ENCODE results near the gene SSMEM1.
"Not testable (repeated sequence)": the region's sequence is repeated elsewhere in the genome, so short reads cannot be mapped to it uniquely, and the experiment has no call there.

Gene SSMEM1

DNA sequence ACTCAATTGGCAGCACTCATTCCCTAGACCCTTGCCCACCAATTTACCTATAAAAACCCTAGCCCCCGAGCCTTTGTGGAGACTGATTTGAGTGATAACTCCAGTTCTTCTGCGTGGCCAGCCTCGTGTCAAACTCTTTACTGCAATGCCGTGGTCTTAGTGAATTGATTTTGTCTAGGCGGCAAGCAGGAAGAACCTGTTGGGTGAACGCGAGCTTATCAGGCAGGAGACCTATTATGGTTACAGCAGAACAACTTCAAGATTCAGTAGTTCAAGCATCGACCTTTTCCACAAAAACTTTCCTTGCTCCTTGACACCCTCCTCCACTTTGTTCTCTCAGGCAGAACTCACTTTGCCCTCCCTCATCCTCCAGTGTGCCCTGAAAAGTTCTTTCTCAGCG lies 12.2 kb downstream of the SSMEM1 start:
- TF ChIP-seq, protein P1, sequence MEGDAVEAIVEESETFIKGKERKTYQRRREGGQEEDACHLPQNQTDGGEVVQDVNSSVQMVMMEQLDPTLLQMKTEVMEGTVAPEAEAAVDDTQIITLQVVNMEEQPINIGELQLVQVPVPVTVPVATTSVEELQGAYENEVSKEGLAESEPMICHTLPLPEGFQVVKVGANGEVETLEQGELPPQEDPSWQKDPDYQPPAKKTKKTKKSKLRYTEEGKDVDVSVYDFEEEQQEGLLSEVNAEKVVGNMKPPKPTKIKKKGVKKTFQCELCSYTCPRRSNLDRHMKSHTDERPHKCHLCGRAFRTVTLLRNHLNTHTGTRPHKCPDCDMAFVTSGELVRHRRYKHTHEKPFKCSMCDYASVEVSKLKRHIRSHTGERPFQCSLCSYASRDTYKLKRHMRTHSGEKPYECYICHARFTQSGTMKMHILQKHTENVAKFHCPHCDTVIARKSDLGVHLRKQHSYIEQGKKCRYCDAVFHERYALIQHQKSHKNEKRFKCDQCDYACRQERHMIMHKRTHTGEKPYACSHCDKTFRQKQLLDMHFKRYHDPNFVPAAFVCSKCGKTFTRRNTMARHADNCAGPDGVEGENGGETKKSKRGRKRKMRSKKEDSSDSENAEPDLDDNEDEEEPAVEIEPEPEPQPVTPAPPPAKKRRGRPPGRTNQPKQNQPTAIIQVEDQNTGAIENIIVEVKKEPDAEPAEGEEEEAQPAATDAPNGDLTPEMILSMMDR (IDR thresholded peaks at IDR 0.05; ENCODE audit: low read depth, low read length), result no peak
- H3K4me3 ChIP-seq (replicated peaks in 1 of 2; ENCODE audit: low read depth in 2 of 2, low read length in 2 of 2), result no peak overlapping the region
- DNase-seq (ENCODE audit: low read depth in 2 of 2), result no peak

- TF ChIP-seq, protein P1 (IDR thresholded peaks at IDR 0.05; ENCODE audit: low read depth, low read length), result no peak
- H3K4me3 ChIP-seq (replicated peaks in 1 of 2; ENCODE audit: low read depth in 2 of 2, low read length in 2 of 2), result no peak overlapping the region
- no peak for DNase-seq (ENCODE audit: low read depth in 2 of 2)
These were observed 14.1 kb downstream of the SSMEM1 start for GRCh38 chr7:130221746-130222145.

GRCh38 chr7:130223646-130224045 lies 16.0 kb downstream of the SSMEM1 start:
- no peak for DNase-seq (ENCODE audit: low read depth in 2 of 2)
- TF ChIP-seq, protein P1 (IDR thresholded peaks at IDR 0.05; ENCODE audit: low read depth, low read length), result no peak
- no peak overlapping the region for H3K4me3 ChIP-seq (replicated peaks in 1 of 2; ENCODE audit: low read depth in 2 of 2, low read length in 2 of 2)

GRCh38 chr7:130224210-130224609 lies 16.6 kb downstream of the SSMEM1 start:
- DNase-seq (ENCODE audit: low read depth in 2 of 2), result no peak
- TF ChIP-seq, protein P1 (IDR thresholded peaks at IDR 0.05; ENCODE audit: low read depth, low read length), result no peak

DNA sequence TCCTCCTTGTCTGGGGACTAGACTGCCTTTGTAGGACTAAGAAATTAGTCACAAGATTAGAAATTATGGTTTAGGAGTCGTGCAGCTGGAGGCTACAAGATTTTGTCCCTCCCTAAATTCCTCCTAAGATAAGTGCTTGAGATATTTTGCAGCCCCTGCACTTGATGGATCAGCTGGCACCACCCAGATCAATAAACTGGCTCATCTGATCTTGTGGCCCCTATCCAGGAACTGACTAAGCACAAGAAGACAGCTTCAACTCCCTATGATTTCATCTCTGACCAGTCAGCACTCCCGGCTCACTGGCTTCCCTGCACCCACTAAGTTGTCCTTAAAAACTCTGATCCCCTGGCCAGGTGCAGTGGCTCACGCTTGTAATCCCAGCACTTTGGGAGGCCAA lies 17.3 kb downstream of the SSMEM1 start:
- not testable (repeated sequence) for H3K4me3 ChIP-seq (replicated peaks in 1 of 2; ENCODE audit: low read depth in 2 of 2, low read length in 2 of 2)
- DNase-seq (ENCODE audit: low read depth in 2 of 2), result peak in 1 of 2 donors; percentile 36

More at GRCh38 chr7:130224210-130224609, 16.6 kb downstream of the SSMEM1 start:
- no peak overlapping the region for H3K4me3 ChIP-seq (replicated peaks in 1 of 2; ENCODE audit: low read depth in 2 of 2, low read length in 2 of 2)

DNA sequence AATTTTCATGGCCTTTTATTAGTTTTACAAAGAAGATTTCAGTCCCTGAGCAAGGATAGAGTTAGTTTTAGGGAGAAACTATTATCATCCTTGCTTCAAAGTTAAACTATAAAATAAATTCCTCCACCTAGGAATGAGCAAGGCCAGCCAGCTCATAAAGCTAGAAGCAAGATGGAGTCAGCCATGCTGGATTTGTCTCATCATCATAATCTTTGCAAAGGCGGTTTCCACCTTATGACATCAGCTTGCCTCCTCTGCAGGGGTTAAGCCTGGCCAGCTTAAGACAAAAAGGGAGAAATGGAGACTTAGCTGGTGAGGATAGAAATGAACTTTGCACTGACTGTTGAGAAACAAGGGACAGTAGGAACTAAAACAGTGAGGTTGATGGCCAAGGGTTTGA lies 18.7 kb downstream of the SSMEM1 start:
- H3K4me3 ChIP-seq (replicated peaks in 1 of 2; ENCODE audit: low read depth in 2 of 2, low read length in 2 of 2), result no peak overlapping the region

GRCh38 chr7:130227883-130228575 lies 20.4 kb downstream of the SSMEM1 start:
- no peak overlapping the region for H3K4me3 ChIP-seq (replicated peaks in 1 of 2; ENCODE audit: low read depth in 2 of 2, low read length in 2 of 2)
- TF ChIP-seq, protein P1 (IDR thresholded peaks at IDR 0.05; ENCODE audit: low read depth, low read length), result no peak
- DNase-seq (ENCODE audit: low read depth in 2 of 2), result no peak

More for the DNA sequence above, 18.7 kb downstream of the SSMEM1 start:
- DNase-seq (ENCODE audit: low read depth in 2 of 2), result no peak
- TF ChIP-seq, protein P1 (IDR thresholded peaks at IDR 0.05; ENCODE audit: low read depth, low read length), result no peak

All from cardiac fibroblast (primary cell).